Measurements from ENCODE around the gene SUSD3.
"Not testable (repeated sequence)": the region's sequence is repeated elsewhere in the genome, so short reads cannot be mapped to it uniquely, and the experiment has no call there.

SUSD3 gene

GRCh38 chr9:93112864-93113389, 54.4 kb downstream of the SUSD3 start:
- peaks cover 43% of the 10 kb centered on the region for H3K4me1 Mint-ChIP-seq
- no peak for DNase-seq
- no peaks in the 10 kb centered on the region for H3K27me3 Mint-ChIP-seq
- H3K27ac Mint-ChIP-seq: peak overlapping the region; percentile 40 to 83
- no peaks in the 10 kb centered on the region for H3K9me3 Mint-ChIP-seq
- ATAC-seq: no peak
- no peak overlapping the region for H3K4me3 Mint-ChIP-seq

GRCh38 chr9:93114169-93114983, 55.9 kb downstream of the SUSD3 start:
- DNase-seq: no peak
- H3K4me1 Mint-ChIP-seq: peaks cover 34% of the 10 kb centered on the region
- H3K4me3 Mint-ChIP-seq: no peak overlapping the region
- H3K9me3 Mint-ChIP-seq: no peaks in the 10 kb centered on the region
- H3K27ac Mint-ChIP-seq: peak overlapping the region in 1 of 2 donors; percentile 65
- ATAC-seq: no peak
- no peaks in the 10 kb centered on the region for H3K27me3 Mint-ChIP-seq

GRCh38 chr9:93114984-93115335, 56.5 kb downstream of the SUSD3 start:
- no peaks in the 10 kb centered on the region for H3K9me3 Mint-ChIP-seq
- no peak overlapping the region for H3K4me3 Mint-ChIP-seq
- peak overlapping the region; percentile 30 to 65 for H3K27ac Mint-ChIP-seq

GRCh38 chr9:93115486-93116071, 57.1 kb downstream of the SUSD3 start:
- DNase-seq (no peak), ATAC-seq (no peak)
- H3K4me3 Mint-ChIP-seq: no peak overlapping the region
- H3K27ac Mint-ChIP-seq: no peak overlapping the region
- no peaks in the 10 kb centered on the region for H3K27me3 Mint-ChIP-seq
- H3K9me3 Mint-ChIP-seq: no peaks in the 10 kb centered on the region
- peaks cover 44% of the 10 kb centered on the region for H3K4me1 Mint-ChIP-seq

More at GRCh38 chr9:93114984-93115335, 56.5 kb downstream of the SUSD3 start:
- H3K4me1 Mint-ChIP-seq: peaks cover 38% of the 10 kb centered on the region
- DNase-seq: no peak
- no peak for ATAC-seq
- no peaks in the 10 kb centered on the region for H3K27me3 Mint-ChIP-seq

GRCh38 chr9:93116072-93116961, 57.8 kb downstream of the SUSD3 start:
- ATAC-seq: no peak
- Mint-ChIP-seq H3K27me3 (no peaks in the 10 kb centered on the region), H3K27ac (peak overlapping the region in 1 of 2 donors; percentile 65)

GRCh38 chr9:93117521-93117920, 59.0 kb downstream of the SUSD3 start:
- not testable (repeated sequence) for H3K27me3 Mint-ChIP-seq, H3K27ac Mint-ChIP-seq, H3K9me3 Mint-ChIP-seq, ATAC-seq, H3K4me3 Mint-ChIP-seq, DNase-seq
- H3K4me1 Mint-ChIP-seq: peaks cover 50% of the 10 kb centered on the region

More at GRCh38 chr9:93116072-93116961, 57.8 kb downstream of the SUSD3 start:
- H3K9me3 Mint-ChIP-seq: no peaks in the 10 kb centered on the region
- H3K4me1 Mint-ChIP-seq: peaks cover 48% of the 10 kb centered on the region
- DNase-seq: no peak
- no peak overlapping the region for H3K4me3 Mint-ChIP-seq

GRCh38 chr9:93117924-93118862, 59.7 kb downstream of the SUSD3 start:
- H3K27ac Mint-ChIP-seq: no peak overlapping the region

GRCh38 chr9:93118863-93119702, 60.6 kb downstream of the SUSD3 start:
- H3K4me3 Mint-ChIP-seq: no peak overlapping the region
- ATAC-seq: no peak
- no peaks in the 10 kb centered on the region for H3K9me3 Mint-ChIP-seq
- no peaks in the 10 kb centered on the region for H3K27me3 Mint-ChIP-seq
- no peak for DNase-seq
- H3K27ac Mint-ChIP-seq: no peak overlapping the region
- peaks cover 38% of the 10 kb centered on the region for H3K4me1 Mint-ChIP-seq

More at GRCh38 chr9:93117924-93118862, 59.7 kb downstream of the SUSD3 start:
- no peaks in the 10 kb centered on the region for H3K27me3 Mint-ChIP-seq
- ATAC-seq: no peak
- H3K4me1 Mint-ChIP-seq: peaks cover 47% of the 10 kb centered on the region
- no peak overlapping the region for H3K4me3 Mint-ChIP-seq
- DNase-seq: no peak
- no peaks in the 10 kb centered on the region for H3K9me3 Mint-ChIP-seq

- H3K27ac Mint-ChIP-seq: peak overlapping the region in 1 of 2 donors; percentile 66
- peak overlapping the region in 1 of 2 donors; percentile 27 for H3K4me3 Mint-ChIP-seq
- H3K4me1 Mint-ChIP-seq: peaks cover 34% of the 10 kb centered on the region
- no peak for DNase-seq
- no peaks in the 10 kb centered on the region for H3K9me3 Mint-ChIP-seq
- H3K27me3 Mint-ChIP-seq: no peaks in the 10 kb centered on the region
- ATAC-seq: no peak
Observed at GRCh38 chr9:93119703-93119952, 61.1 kb downstream of the SUSD3 start.

- ATAC-seq: peak; percentile 87
- Mint-ChIP-seq H3K4me3 (peak overlapping the region in 1 of 2 donors; percentile 27), H3K9me3 (no peaks in the 10 kb centered on the region), H3K27ac (peak overlapping the region in 1 of 2 donors; percentile 72), H3K27me3 (no peaks in the 10 kb centered on the region), H3K4me1 (peaks cover 29% of the 10 kb centered on the region)
- DNase-seq: peak in 1 of 2 donors; percentile 64
Observed at GRCh38 chr9:93119953-93120845, 61.7 kb downstream of the SUSD3 start.

GRCh38 chr9:93120846-93121315, 62.4 kb downstream of the SUSD3 start:
- ATAC-seq (no peak), DNase-seq (no peak)
- H3K4me1 Mint-ChIP-seq: peaks cover 31% of the 10 kb centered on the region
- H3K4me3 Mint-ChIP-seq: no peak overlapping the region
- H3K27ac Mint-ChIP-seq: no peak overlapping the region
- H3K27me3 Mint-ChIP-seq: no peaks in the 10 kb centered on the region
- H3K9me3 Mint-ChIP-seq: no peaks in the 10 kb centered on the region

- Mint-ChIP-seq H3K4me3 (no peak overlapping the region), H3K27me3 (no peaks in the 10 kb centered on the region), H3K27ac (no peak overlapping the region), H3K9me3 (no peaks in the 10 kb centered on the region), H3K4me1 (peaks cover 38% of the 10 kb centered on the region)
- ATAC-seq (no peak), DNase-seq (no peak)
Observed at GRCh38 chr9:93121316-93122241, 63.1 kb downstream of the SUSD3 start.
